AG09319 (cell line): ENCODE data around the gene NTSR2.

Source experiments
- DNase-seq: peaks from one replicate; pipeline ENCODE4 v3.0.0-alpha.2; 2010; ENCODE audit warnings: low read depth; ENCODE audit errors: extremely low read depth
- CTCF ChIP-seq: IDR thresholded peaks from 2 replicates; pipeline ENCODE4 v1.5.1; 2011; ENCODE audit warnings: low read depth, mild to moderate bottlenecking, inconsistent platforms, low read length, moderate library complexity

NTSR2 gene

GRCh38 chr2:11633923-11634478 lies 36.0 kb downstream of the NTSR2 start:
- no peak for TF ChIP-seq CTCF
- DNase-seq = no peak

GRCh38 chr2:11631462-11631861 lies 38.5 kb downstream of the NTSR2 start:
- no peak for TF ChIP-seq CTCF
- no peak for DNase-seq

- no peak for TF ChIP-seq CTCF
- no peak for DNase-seq
These were observed 39.1 kb downstream of the NTSR2 start for GRCh38 chr2:11630855-11631254.

GRCh38 chr2:11629851-11630250 lies 40.1 kb downstream of the NTSR2 start:
- TF ChIP-seq CTCF = no peak
- DNase-seq = no peak

- no peak for TF ChIP-seq CTCF
- no peak for DNase-seq
These were observed 40.8 kb downstream of the NTSR2 start for GRCh38 chr2:11629215-11629614.

GRCh38 chr2:11628675-11629074 lies 41.3 kb downstream of the NTSR2 start:
- no peak for TF ChIP-seq CTCF
- no peak for DNase-seq

GRCh38 chr2:11625671-11626070 lies 44.3 kb downstream of the NTSR2 start:
- DNase-seq = no peak
- TF ChIP-seq CTCF = no peak
